Activated CD4-positive, alpha-beta memory T cell treated with anti-CD3 and anti-CD28 coated beads, Interleukin-2, amount 10 ng/mL, durations not matched to agents 7 days and 5 days (primary cell): ENCODE measurements around the gene FOXP1. TPM values are rescaled to one million over a fixed set of nuclear protein-coding genes. Genes with fewer than 3 reads are reported as not detected.

Experiments used
- CTCF ChIA-PET: fragments of 350-600 bp; sonication (Branson Sonifier 250); formaldehyde crosslinking; loops from one replicate; lab custom pipeline; 2021; ENCODE audit warnings: antibody characterized with exemption, inconsistent platforms; lab: Charles Lee
- POLR2A ChIA-PET: fragments of 350-600 bp; sonication (Branson Sonifier 250); formaldehyde crosslinking; loops from one replicate; lab custom pipeline; 2021; ENCODE audit warnings: antibody characterized with exemption; lab: Charles Lee
- DNase-seq: peaks from one replicate; pipeline ENCODE4 v3.0.0-alpha.2; 2020
- H3K27ac Mint-ChIP-seq: one replicate; pipeline ENCODE4 v1.8.0; 2021; ENCODE audit warnings: mild to moderate bottlenecking, mixed read lengths
- H3K27me3 Mint-ChIP-seq: one replicate; pipeline ENCODE4 v1.8.0; 2021; ENCODE audit warnings: mixed read lengths
- H3K36me3 Mint-ChIP-seq: one replicate; pipeline ENCODE4 v1.8.0; 2021; ENCODE audit warnings: low read depth, mixed read lengths
- H3K4me1 Mint-ChIP-seq: one replicate; pipeline ENCODE4 v1.8.0; 2021; ENCODE audit warnings: mixed read lengths
- H3K4me3 Mint-ChIP-seq: one replicate; pipeline ENCODE4 v1.8.0; 2021; ENCODE audit warnings: mild to moderate bottlenecking, mixed read lengths
- H3K9me3 Mint-ChIP-seq: one replicate; pipeline ENCODE4 v1.8.0; 2021; ENCODE audit warnings: mixed read lengths
- total RNA-seq, 2 experiments: library from RNA; stranded (reverse); gene quantifications; one replicate each; pipeline ENCODE4 v1.2.3, GENCODE V29; 2021

The FOXP1 gene
- total RNA-seq, 2 experiments from 2014 or later: 71.3 to 76.9 TPM

- Mint-ChIP-seq H3K27me3 (no peaks in the 10 kb centered on the region), H3K4me3 (no peak overlapping the region), H3K36me3 (peaks cover 7% of the 10 kb centered on the region), H3K9me3 (no peaks in the 10 kb centered on the region), H3K27ac (no peak overlapping the region), H3K4me1 (peaks cover 11% of the 10 kb centered on the region)
- CTCF ChIA-PET: interaction anchor here (1.2 kb wide), 1 partner anchor 29 kb away, joined by 3 read pairs; no protein-coding TSS in a partner anchor
- POLR2A ChIA-PET: no interaction called here
- no peak for DNase-seq
Measured at GRCh38 chr3:71466483-71466882, 117.0 kb downstream of the FOXP1 start.

GRCh38 chr3:71465371-71466036, 118.0 kb downstream of the FOXP1 start:
- ChIA-PET CTCF (no interaction called here), POLR2A (no interaction called here)
- H3K4me1 Mint-ChIP-seq: peaks cover 20% of the 10 kb centered on the region
- no peak overlapping the region for H3K27ac Mint-ChIP-seq
- no peaks in the 10 kb centered on the region for H3K9me3 Mint-ChIP-seq
- no peaks in the 10 kb centered on the region for H3K27me3 Mint-ChIP-seq
- no peak for DNase-seq
- H3K4me3 Mint-ChIP-seq: no peak overlapping the region
- peaks cover 10% of the 10 kb centered on the region for H3K36me3 Mint-ChIP-seq

GRCh38 chr3:71464613-71465012, 118.9 kb downstream of the FOXP1 start:
- Mint-ChIP-seq H3K27ac (no peak overlapping the region), H3K4me1 (peaks cover 20% of the 10 kb centered on the region), H3K27me3 (no peaks in the 10 kb centered on the region), H3K36me3 (peaks cover 10% of the 10 kb centered on the region), H3K4me3 (no peak overlapping the region), H3K9me3 (no peaks in the 10 kb centered on the region)
- ChIA-PET CTCF (no interaction called here), POLR2A (no interaction called here)
- no peak for DNase-seq

GRCh38 chr3:71463617-71464016, 119.9 kb downstream of the FOXP1 start:
- H3K27ac Mint-ChIP-seq: no peak overlapping the region
- H3K4me3 Mint-ChIP-seq: no peak overlapping the region
- POLR2A ChIA-PET: no interaction called here

GRCh38 chr3:71462586-71462985, 120.9 kb downstream of the FOXP1 start:
- peaks cover 6% of the 10 kb centered on the region for H3K36me3 Mint-ChIP-seq
- H3K27me3 Mint-ChIP-seq: no peaks in the 10 kb centered on the region
- H3K4me1 Mint-ChIP-seq: peaks cover 25% of the 10 kb centered on the region
- ChIA-PET CTCF (no interaction called here), POLR2A (interaction anchor here (0.7 kb wide), 1 partner anchor 22 kb away, joined by 3 read pairs; no protein-coding TSS in a partner anchor)
- no peak overlapping the region for H3K4me3 Mint-ChIP-seq
- H3K9me3 Mint-ChIP-seq: no peaks in the 10 kb centered on the region
- no peak for DNase-seq
- no peak overlapping the region for H3K27ac Mint-ChIP-seq

More at GRCh38 chr3:71463617-71464016, 119.9 kb downstream of the FOXP1 start:
- Mint-ChIP-seq H3K9me3 (no peaks in the 10 kb centered on the region), H3K4me1 (peaks cover 20% of the 10 kb centered on the region), H3K27me3 (no peaks in the 10 kb centered on the region), H3K36me3 (peaks cover 9% of the 10 kb centered on the region)
- CTCF ChIA-PET: interaction anchor here (0.7 kb wide), 1 partner anchor 26 kb away, joined by 3 read pairs; no protein-coding TSS in a partner anchor
- no peak for DNase-seq

GRCh38 chr3:71461749-71462483, 121.6 kb downstream of the FOXP1 start:
- Mint-ChIP-seq H3K4me1 (peaks cover 28% of the 10 kb centered on the region), H3K27me3 (no peaks in the 10 kb centered on the region), H3K27ac (no peak overlapping the region), H3K4me3 (no peak overlapping the region), H3K36me3 (peaks cover 6% of the 10 kb centered on the region), H3K9me3 (no peaks in the 10 kb centered on the region)
- ChIA-PET POLR2A (interaction anchor here (0.7 kb wide), 1 partner anchor 21 kb away, joined by 3 read pairs; no protein-coding TSS in a partner anchor), CTCF (no interaction called here)
- DNase-seq: no peak

- Mint-ChIP-seq H3K27me3 (no peaks in the 10 kb centered on the region), H3K4me3 (peak overlapping the region; percentile 11), H3K9me3 (no peaks in the 10 kb centered on the region), H3K27ac (peak overlapping the region; percentile 66), H3K4me1 (peaks cover 36% of the 10 kb centered on the region), H3K36me3 (peaks cover 6% of the 10 kb centered on the region)
- no peak for DNase-seq
- POLR2A ChIA-PET: interaction anchor here (1.0 kb wide), 1 partner anchor 33 kb away, joined by 4 read pairs; no protein-coding TSS in a partner anchor
- CTCF ChIA-PET: no interaction called here
Measured at GRCh38 chr3:71461114-71461513, 122.4 kb downstream of the FOXP1 start.

GRCh38 chr3:71458895-71459294, 124.6 kb downstream of the FOXP1 start:
- CTCF ChIA-PET: interaction anchor here (1.3 kb wide), 1 partner anchor 52 kb away, joined by 3 read pairs; no protein-coding TSS in a partner anchor
- Mint-ChIP-seq H3K27ac (no peak overlapping the region), H3K4me3 (no peak overlapping the region), H3K9me3 (no peaks in the 10 kb centered on the region), H3K36me3 (peaks cover 6% of the 10 kb centered on the region), H3K27me3 (no peaks in the 10 kb centered on the region), H3K4me1 (peaks cover 57% of the 10 kb centered on the region)
- POLR2A ChIA-PET: interaction anchor here (2.1 kb wide), 1 partner anchor 37 kb away, joined by 5 read pairs; no protein-coding TSS in a partner anchor
- no peak for DNase-seq

GRCh38 chr3:71456826-71457225, 126.7 kb downstream of the FOXP1 start:
- ChIA-PET CTCF (interaction anchor here (0.8 to 2.6 kb wide), 4 partner anchors 11 to 39 kb away, joined by 3 to 10 read pairs (median 3); no protein-coding TSS in a partner anchor), POLR2A (interaction anchor here (2.1 kb wide), 1 partner anchor 39 kb away, joined by 7 read pairs; no protein-coding TSS in a partner anchor)
- peak overlapping the region; percentile 36 for H3K4me3 Mint-ChIP-seq
- H3K27ac Mint-ChIP-seq: peak overlapping the region; percentile 5
- DNase-seq: no peak
- H3K4me1 Mint-ChIP-seq: peaks cover 66% of the 10 kb centered on the region
- no peaks in the 10 kb centered on the region for H3K9me3 Mint-ChIP-seq
- H3K27me3 Mint-ChIP-seq: no peaks in the 10 kb centered on the region
- peaks cover 3% of the 10 kb centered on the region for H3K36me3 Mint-ChIP-seq

GRCh38 chr3:71456156-71456555, 127.4 kb downstream of the FOXP1 start:
- peaks cover 66% of the 10 kb centered on the region for H3K4me1 Mint-ChIP-seq
- no peak for DNase-seq
- POLR2A ChIA-PET: interaction anchor here (1.6 to 2.1 kb wide), 2 partner anchors 34 to 40 kb away, joined by 6 to 7 read pairs; no protein-coding TSS in a partner anchor

GRCh38 chr3:71454512-71455403, 128.8 kb downstream of the FOXP1 start:
- ChIA-PET POLR2A (interaction anchor here (0.7 to 3.6 kb wide), 12 partner anchors 10 to 324 kb away, joined by 3 to 30 read pairs (median 4); no protein-coding TSS in a partner anchor), CTCF (interaction anchor here (0.7 to 2.6 kb wide), 5 partner anchors 10 to 128 kb away, joined by 3 to 10 read pairs (median 3); partner anchors contain the start of gene FOXP1)
- H3K9me3 Mint-ChIP-seq: no peaks in the 10 kb centered on the region

More at GRCh38 chr3:71456156-71456555, 127.4 kb downstream of the FOXP1 start:
- H3K4me3 Mint-ChIP-seq: peak overlapping the region; percentile 36
- peaks cover 2% of the 10 kb centered on the region for H3K36me3 Mint-ChIP-seq
- peak overlapping the region; percentile 62 for H3K27ac Mint-ChIP-seq
- no peaks in the 10 kb centered on the region for H3K27me3 Mint-ChIP-seq
- CTCF ChIA-PET: interaction anchor here (0.8 to 2.6 kb wide), 5 partner anchors 11 to 40 kb away, joined by 3 to 10 read pairs (median 3); no protein-coding TSS in a partner anchor
- H3K9me3 Mint-ChIP-seq: no peaks in the 10 kb centered on the region

More at GRCh38 chr3:71454512-71455403, 128.8 kb downstream of the FOXP1 start:
- peak; percentile 32 for DNase-seq
- H3K27ac Mint-ChIP-seq: peak overlapping the region; percentile 75
- peak overlapping the region; percentile 37 for H3K4me3 Mint-ChIP-seq
- no peaks in the 10 kb centered on the region for H3K36me3 Mint-ChIP-seq
- peaks cover 71% of the 10 kb centered on the region for H3K4me1 Mint-ChIP-seq
- H3K27me3 Mint-ChIP-seq: peaks cover 2% of the 10 kb centered on the region
